ENCODE measurements around the gene WASHC1.
"Not testable (repeated sequence)": the region's sequence is repeated elsewhere in the genome, so short reads cannot be mapped to it uniquely, and the experiment has no call there.

WASHC1 gene

GRCh38 chr9:14129-14809, 15.0 kb downstream of the WASHC1 start:
- in situ Hi-C loops (cut with HindIII; ENCODE audit: low sequenced_read_pairs) = not testable (repeated sequence)

DNA sequence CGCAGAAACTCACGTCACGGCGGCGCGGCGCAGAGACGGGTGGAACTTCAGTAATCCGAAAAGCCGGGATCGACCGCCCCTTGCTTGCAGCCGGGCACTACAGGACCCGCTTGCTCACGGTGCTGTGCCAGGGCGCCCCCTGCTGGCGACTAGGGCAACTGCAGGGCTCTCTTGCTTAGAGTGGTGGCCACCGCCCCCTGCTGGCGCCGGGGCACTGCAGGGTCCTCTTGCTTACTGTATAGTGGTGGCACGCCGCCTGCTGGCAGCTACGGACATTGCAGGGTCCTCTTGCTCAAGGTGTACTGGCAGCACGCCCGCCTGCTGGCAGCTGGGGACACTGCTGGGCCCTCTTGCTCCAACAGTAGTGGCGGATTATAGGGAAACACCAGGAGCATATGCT, 18.1 kb downstream of the WASHC1 start:
- in situ Hi-C loops (cut with HindIII; ENCODE audit: low sequenced_read_pairs) = not testable (repeated sequence)

DNA sequence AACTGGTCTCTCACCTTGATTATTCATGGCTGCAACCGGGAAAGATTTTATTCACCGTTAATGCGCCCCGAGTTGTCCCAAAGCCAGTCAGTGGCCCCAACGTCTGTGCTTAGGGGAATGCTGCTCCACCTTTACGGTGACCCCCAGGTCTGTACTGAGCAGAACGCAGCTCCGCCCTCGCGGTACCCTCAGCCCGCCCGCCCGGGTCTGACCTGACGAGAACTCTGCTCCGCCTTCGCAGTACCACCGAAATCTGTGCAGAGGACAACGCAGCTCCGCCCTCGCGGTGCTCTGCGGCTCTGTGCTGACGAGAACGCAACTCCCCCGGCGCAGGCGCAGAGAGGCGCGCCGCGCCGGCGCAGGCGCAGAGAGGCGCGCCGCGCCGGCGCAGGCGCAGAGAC, 18.6 kb downstream of the WASHC1 start:
- in situ Hi-C loops (cut with HindIII; ENCODE audit: low sequenced_read_pairs) = not testable (repeated sequence)

- in situ Hi-C loops (cut with HindIII; ENCODE audit: low sequenced_read_pairs) = not testable (repeated sequence)
Observed at GRCh38 chr9:10207-10606, 19.0 kb downstream of the WASHC1 start.

Data from endothelial cell of hepatic sinusoid (primary cell).